HG03196 (cell line): Measurements from ENCODE around the gene KBTBD4.

Experiments
- ATAC-seq: cut with Tn5 transposase; IDR thresholded peaks from one replicate; pipeline ENCODE4 v1.9.1; 2021; ENCODE audit not compliant: unreplicated experiment

The KBTBD4 gene

DNA sequence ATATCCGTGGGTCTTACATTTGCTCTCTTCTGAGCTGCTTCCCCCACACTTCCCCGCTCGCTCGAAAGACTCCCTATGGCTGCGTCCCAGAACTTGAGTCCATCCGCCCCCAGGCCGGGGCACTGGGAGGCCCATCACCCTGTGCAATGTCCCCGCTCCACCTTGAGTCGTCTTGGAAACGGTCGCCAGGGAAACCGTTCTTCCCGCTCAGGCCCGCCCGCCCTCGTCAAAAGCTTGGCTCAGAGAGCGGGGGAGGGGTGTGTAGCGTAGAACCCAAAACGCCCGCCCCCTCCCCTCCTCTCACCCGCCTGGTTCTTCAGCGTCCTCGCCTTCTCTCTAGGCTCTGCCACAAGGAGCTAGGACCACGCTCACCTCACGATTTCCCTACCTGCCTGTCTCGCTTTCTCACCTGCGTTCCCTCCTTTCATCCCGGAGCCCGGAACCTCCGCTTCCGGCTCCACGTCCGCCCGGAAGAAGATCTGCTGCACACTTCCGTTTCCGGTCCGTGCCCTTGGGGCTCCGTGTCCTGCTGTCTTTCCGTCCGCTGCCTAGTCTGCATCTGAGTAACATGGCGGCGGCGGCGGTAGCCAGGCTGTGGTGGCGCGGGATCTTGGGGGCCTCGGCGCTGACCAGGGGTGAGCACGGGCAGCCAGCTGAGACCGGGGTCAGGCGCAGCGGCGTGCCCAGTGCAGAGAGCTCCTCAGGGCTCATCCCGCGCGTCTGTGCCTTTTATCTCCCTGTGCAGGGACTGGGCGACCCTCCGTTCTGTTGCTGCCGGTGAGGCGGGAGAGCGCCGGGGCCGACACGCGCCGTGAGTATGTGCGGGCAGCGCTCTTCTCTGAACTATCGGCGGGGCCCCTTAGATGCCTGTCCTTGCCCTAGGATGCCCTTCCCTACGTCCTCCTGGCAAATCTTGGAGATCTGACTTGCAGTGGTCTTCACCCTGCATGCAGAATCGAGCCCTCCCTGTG is at the start of gene KBTBD4, which contains the start of gene NDUFS3:
KBTBD4 (minus strand) TSS at position 447 of the 971 bp plus-strand sequence; CDS start at position 428, 19 bp downstream.
NDUFS3 (plus strand) TSS at position 551 of the 971 bp plus-strand sequence; CDS start at position 569, 18 bp downstream.
- ATAC-seq: peak; percentile 90

DNA sequence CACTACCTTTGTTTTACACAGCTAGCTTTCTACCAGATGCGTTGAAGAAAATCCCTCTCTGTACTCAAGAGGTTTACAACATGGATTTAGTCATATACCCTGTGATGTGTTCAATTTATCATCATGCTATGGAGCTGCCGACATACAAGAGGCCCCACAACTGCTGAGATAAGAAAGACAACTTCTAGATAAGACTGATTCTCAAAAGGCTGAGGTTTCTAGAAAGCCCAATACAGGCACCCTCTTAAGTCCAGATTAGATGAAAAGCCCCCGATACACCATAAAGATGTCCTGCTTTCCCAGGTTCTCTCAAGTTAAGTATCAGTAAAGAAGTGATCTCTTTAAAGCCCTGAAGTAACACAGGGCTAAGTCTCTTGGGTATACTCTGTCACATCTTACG is 49.3 kb upstream of the KBTBD4 start:
- ATAC-seq: no peak

DNA sequence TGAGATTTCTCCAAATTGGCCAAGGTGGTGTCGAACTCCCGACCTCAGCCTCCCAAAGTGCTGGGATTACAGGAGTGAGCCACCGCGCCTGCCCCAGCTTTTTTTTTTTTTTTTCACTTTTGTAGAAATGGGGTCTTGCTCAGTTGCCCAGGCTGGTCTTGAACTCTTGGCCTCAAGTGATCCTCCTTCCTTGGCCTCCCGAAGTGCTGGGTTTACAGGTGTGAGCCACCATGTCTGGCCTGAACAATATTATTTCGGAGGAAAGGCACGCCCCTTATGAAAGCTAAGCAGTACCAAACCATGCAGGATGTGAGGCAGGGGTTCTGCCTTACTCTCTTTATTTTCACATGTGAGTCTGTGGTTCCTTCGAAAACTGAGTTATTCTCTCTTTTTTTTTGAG is 47.5 kb upstream of the KBTBD4 start:
- ATAC-seq: no peak

DNA sequence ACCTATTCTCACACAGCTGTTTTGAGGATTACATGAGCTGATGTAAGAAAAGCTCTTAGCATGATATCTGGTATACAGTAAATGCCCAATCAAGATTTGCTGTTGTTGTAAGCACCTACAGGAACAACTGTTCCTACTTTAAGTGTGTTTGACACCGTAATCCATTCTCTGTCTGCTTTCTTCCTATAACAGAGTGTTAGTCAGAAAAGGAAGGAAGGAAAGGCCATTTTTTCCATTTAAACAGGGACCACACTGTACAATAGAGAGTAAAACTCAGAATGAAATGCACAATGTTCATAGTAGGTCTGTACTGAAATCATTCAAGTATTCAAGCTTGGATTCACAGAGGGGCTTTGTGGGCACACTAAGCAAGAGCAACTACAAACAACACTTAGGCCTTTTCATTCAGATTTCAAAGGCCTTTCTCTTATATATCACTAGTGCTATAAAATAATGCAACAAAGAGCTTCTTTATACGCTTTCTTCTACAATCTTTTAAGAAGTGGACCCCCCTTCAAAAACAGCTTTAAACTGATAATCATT is 42.1 kb upstream of the KBTBD4 start:
- ATAC-seq: no peak

DNA sequence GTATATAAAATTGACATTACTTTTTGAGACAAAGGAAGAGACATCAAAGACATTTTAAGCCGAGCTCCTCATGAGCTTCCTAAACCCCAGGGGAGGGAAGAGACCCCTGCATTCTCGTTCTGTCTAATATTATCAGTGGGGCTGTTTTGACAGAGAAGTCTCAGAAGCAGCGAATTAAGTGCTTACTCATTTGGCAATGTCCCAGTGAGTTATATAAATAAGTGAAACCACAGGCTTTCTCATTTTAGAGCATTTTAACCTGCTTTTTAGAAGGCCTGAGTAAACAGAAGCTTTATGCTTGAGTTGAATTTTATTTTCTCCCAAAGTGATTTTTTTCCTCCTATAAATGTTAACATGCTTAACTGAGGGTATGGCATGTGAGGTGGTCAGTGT is 38.6 kb upstream of the KBTBD4 start:
- no peak for ATAC-seq

DNA sequence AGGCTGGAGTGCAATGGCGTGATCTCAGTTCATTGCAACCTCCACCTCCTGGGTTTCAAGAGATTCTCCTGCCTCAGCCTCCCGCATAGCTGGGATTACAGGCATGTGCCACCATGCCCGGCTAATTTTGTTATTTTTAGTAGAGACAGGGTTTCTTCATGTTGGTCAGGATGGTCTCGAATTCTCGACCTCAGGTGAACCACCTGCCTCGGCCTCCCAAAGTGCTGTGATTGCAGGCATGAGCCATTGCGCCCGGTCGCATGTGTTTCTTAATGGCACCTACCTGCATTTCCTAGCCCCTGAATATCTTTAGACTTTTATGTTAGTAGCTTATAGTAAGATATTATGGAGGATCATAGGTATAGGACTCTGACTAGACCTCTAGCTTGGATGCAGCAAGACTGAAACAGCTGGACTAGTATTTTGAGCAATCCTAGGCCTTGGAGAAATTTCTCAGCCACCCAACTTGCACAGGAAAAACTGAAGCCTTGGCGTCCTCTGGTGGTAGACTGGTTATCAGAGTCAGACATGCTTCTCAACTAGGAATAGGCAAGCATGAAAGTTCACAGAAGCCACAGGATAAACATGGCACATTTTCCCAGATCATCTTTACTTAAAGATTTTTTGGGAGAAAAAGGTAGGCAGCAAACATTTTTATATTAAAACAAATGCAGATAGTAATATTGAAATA is 38.1 kb upstream of the KBTBD4 start:
- no peak for ATAC-seq

DNA sequence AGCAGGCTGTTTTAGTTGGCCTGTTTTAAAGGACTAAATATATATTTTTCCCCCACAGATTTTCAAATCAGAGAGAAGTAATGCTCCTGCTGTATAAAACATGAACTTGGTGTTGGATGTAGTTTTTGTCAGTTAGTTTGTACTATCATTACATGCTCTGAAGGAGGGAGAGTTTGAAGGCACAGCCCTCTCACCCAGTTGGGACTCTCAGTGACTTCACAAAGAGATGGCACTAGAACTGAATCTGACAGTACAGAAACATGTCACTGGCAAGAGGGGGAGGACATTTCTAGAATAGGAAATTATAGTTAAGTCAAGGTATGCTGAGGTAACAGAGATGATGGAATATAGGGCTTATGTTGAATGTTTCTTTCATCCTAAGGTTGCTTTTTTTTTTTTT is 36.5 kb upstream of the KBTBD4 start:
- ATAC-seq: no peak

DNA sequence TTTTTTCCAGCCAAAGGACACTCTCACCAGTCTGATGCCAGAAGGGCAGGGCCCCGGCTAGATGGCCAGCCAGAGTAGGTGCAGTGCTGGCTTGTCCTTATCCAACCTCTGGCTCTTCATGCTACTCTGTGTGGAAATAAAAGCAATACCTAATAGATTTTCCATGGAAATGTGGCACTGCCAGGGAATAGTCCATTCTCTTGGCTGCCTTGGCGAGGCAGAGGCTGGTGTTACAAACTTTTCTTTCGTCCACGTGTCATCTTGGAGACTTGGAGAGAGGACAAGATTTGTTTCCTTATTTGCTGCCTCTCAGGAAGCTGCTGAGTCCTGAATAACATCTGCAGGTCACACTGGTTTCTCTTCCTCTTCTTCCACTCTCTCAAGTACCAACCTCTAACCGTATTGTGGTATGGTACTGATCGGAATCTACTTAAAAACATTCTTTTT is 32.6 kb upstream of the KBTBD4 start:
- peak; percentile 76 for ATAC-seq

DNA sequence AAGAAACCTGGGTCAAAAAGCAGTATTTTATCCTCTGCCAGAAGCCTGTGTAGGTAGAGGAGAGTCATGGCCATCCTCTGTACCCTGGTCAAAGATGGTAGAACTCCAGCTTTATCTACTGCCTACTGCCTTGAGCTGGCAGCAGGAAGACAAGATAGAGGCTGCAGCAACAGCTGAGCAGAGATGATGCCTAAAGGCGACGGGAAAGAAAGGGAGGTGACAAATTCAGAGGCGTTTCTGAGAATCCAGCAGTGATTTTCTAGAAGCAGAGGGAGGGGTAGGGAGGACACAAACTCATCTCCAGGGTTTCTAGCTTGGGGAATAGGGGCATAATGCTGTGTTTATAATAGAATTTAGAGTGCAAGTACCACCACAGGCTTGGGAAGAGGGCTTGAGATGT is 30.9 kb upstream of the KBTBD4 start:
- ATAC-seq: no peak

DNA sequence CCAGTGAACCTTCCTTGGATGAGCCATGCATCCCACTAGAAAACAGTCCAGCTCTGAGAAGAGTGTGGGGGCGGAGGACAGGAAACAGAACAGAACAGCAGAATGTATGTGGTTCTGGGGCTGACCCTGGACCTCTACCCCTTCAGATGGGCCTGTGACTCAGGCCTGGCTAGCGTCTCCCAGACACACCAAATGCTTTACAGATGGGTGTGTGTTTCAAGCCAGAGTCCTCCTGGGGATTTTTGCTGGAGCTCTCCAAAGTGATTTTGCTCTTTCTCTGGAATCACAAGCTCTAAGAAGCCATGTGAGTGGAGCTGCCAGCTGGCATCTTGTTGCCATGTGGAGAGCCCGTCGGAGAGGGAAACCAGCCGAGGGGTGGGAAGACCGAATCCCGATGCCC is 28.6 kb upstream of the KBTBD4 start:
- ATAC-seq: no peak

DNA sequence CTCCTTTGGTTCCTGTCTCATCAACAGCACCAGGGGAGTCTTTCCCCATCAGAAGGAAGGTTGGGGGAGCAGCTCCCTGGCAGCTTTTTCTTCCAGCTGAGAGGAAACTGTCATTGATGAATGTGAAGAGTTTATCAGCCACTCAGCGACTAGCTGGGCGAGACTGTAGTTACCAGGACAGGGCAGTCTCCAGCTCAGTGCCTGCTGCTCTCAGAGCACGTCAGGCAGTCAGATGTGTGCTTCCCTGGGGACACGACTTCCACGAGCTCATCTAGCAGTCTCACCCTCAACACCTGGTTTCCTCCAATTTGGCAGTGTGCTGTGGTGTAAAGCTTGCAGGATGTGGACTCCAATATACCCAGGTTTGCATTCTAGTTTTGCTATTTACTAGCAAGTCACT is 28.0 kb upstream of the KBTBD4 start:
- no peak for ATAC-seq

DNA sequence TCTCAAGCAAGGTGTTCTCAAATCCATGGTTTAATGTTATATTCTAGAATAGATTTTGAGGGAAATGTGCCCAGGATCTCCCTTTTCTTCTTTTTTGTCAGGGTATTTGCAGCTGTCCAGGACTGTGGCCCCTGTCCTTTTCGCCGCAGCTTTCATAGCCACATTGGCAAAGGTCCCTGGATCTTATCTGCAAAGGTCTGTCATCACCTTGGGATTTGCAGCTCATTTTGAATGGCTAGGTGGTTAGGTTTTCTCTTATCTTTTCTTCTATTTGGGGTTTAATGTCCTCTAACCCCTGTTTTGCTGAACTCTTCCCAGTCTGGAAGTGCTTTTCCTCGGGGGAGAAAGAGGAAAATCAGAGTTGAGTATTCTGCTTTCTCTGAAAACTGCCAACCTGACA is 27.2 kb upstream of the KBTBD4 start:
- no peak for ATAC-seq

DNA sequence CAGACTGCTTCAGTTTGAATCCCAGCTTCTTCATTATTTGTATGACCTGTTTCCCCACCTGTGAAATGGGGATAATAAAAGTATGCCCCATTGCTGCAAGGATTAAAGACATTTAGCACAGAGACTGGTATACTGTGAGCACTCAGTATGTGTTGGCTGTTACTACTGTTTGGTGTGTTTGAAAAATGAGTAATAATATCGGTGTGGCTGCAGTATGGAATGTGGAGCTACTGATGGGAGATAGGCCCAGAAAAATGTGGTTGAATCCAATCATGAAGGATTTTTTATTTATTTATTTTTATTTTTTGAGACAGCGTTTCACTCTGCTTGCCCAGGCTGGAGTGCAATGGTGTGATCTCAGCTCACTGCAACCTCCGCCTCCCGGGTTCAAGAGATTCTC is 24.5 kb upstream of the KBTBD4 start:
- no peak for ATAC-seq

DNA sequence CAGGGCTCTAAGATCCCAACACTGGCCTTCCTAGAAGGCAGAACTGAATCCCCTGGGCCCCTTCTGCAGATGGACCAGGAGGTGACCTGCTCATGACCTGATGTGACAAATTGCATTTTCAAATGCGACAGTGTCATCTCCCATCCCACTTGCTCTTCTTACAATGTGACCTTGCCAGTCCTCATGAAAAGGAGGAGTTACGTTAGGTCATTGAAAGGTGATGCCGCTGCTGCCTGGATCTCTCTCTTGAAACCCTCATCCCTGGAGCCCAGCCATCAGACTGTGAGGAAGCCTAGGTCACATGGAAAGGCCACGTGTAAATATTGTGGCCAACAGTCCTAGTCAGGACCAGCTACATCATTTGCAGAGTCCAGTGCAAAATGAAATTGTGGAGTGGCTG is 21.1 kb upstream of the KBTBD4 start:
- no peak for ATAC-seq

DNA sequence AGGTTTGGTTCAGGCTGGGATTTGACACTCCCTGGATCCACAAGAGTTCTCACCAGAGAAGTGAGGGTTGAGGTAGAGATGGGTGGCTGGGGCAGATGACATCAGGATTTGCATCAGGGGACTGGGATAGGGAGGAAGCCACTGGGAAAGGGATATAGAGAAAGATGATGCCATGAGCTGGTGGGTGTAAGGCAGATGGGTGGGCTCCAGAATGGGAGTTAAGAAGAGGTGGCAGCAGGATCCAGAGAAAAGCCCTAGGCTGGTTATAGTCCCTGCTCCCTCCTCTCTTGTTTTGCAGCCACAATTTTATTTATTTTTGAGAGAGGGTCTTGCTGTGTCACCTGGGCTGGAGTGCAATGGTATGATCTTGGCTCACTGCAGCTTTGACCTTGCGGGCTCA is 17.2 kb upstream of the KBTBD4 start:
- no peak for ATAC-seq

DNA sequence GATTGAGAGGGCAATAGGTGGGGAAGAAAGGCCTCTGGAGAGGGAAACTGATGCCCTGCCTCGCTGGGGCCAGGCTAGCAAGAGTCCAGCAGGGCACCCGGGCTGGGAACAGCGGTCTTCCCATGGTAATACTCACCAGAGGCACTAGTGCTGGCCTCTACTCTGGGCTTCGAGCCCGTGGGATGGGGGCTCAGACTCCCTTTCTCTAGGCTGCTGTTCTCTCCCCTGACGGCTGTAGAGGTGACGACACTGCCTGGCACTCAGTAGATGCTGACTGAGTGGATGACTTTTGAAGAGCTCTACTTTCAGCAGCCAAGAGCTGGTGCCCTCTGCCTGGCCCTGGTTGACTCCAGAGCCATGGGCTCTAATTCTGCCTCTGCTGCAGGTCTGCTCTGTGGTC is 16.3 kb upstream of the KBTBD4 start:
- ATAC-seq: no peak

DNA sequence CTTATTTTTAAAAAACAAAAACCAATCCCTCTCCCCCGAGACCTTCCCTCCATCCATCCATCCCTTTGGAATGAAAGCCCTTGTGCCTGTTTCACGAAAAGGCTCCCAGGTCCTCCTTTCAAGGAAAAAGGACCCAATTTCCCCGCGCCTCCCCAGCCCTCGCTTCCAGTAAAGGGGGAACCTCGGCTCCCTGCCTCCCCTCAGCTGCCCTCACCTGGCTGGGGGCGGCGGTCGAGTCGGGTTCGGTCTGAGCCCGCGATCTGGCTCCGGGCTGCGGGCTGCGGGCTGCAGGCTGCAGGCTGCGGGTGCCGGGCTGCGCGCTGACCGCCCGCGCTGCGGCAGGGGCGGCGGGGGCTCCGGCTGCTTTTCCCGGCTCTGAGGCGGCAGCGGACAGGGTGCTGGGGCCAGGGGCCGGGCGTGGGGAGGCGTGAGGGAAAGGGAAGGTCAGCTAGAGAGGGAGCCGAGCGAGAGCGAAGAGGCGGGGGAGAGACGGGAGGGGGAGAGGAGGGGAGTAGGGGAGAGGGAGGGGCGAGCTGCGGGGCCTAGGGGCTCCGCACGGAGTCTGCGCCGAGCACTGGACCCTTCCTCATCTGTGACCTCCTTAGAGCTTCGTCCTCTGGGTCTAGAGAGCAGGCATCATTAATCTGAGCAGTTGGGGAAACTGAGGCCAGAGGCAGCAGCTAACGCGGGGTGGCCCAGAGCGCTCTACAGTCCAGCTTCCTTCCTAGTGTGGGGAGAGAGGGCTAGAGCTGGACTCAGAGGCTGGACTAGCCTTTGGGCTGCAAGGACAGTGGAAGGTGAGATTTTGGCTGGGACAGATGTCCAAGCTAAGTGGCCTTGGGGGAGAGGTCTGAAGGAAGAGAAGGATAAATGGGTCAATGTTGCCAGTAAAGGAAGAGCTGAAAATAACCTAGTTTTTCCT is 15.4 kb upstream of the KBTBD4 start, which contains the start of gene C1QTNF4:
C1QTNF4 (minus strand) TSS at position 478 of the 922 bp plus-strand sequence. CDS start 3,601 bp downstream, outside the sequence.
- no peak for ATAC-seq

DNA sequence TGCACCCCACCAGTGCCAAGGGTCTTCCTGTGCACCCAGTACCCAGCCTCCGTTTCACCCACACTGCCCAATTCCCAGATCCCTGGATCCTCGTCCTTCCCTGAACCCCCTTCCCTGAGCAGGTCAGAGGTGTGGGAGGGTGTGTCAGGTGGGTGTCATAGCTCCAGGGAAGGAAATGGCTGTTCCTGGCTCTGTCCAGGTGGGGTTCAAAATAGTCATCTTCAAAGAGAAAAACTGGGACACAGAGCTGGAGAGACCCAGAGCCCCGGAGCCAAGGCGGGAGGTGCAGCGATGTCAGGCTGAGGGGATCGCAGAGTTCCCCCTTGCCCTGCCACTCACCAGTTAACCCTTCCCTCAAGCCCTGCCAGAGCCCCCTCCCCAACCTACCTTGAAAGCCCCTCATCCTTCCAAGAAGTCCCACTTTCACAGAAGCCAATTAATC is 14.7 kb upstream of the KBTBD4 start:
- no peak for ATAC-seq

DNA sequence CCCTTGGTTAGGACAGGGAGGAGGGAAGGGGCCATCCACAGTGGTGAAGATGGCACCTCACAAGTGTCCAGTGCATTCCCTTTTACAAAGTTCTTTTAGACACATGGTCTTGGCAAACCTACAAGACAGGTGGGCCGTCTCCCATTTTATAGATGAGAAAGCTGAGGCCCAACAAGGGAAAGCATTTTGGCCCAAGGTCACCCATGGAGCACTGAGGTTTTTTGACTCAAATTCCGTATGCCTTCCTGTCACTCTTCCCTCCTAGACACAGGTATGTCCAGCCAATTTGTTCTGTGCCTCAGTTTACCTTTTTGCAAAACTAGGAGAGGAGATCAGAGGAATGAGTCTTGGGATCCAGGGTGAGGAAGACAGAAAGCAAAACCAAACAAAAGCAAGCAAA is 14.2 kb upstream of the KBTBD4 start:
- no peak for ATAC-seq

DNA sequence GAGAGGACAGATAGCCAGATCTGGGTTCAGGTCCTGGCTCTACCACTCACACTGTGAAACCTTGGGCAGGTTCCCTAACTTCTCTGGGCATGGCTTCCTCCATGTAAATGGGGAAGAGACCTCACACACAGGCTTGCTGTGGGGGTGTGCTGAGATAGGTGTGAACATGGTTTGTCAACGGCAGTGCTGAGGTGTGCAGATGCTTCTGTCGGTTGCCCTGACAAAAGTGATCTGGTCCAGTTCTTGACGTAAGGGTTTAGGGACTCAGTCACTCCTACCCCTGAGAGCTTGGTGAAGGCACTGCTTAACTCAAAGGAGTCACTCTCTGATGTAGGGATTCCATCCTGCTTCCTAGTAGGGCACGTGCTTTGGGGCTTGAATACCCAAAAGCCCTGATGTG is 13.5 kb upstream of the KBTBD4 start:
- no peak for ATAC-seq
